Keratinocyte (primary cell): ENCODE data around the gene CHST13. TPM values are rescaled to one million over a fixed set of nuclear protein-coding genes. Genes with fewer than 3 reads are reported as not detected.

ENCODE experiments used
- DNase-seq: peaks from one replicate; pipeline ENCODE4 v3.0.0-alpha.2; 2011; ENCODE audit warnings: low read depth, missing footprints, low spot score
- FAIRE-seq: peaks from 2 replicates; lab custom pipeline; 2011; peaks lifted over from hg19 to GRCh38; lab: Jason Lieb, UNC
- H2AFZ ChIP-seq: 2 replicates; pipeline ENCODE4 v1.6.0; 2012; ENCODE audit warnings: low read length, control low read depth, inconsistent platforms; ENCODE audit not compliant: control insufficient read depth
- H3K27ac ChIP-seq: 2 replicates; pipeline ENCODE4 v1.5.1; 2011; ENCODE audit warnings: low read length; ENCODE audit not compliant: control insufficient read depth, insufficient read depth
- H3K27me3 ChIP-seq: 3 replicates; pipeline ENCODE4 v1.6.0; 2011; ENCODE audit warnings: low read length; ENCODE audit not compliant: control insufficient read depth, insufficient read depth; ENCODE audit errors: extremely low read depth
- H3K36me3 ChIP-seq, 2 experiments: 2 replicates in 1 of 2; 3 replicates in 1 of 2; pipeline ENCODE4 v1.5.1; 2011; ENCODE audit warnings: low read length in 2 of 2, mild to moderate bottlenecking in 1 of 2; ENCODE audit not compliant: control insufficient read depth in 2 of 2, insufficient read depth in 2 of 2; ENCODE audit errors: extremely low read depth in 1 of 2
- H3K4me1 ChIP-seq: 3 replicates; pipeline ENCODE4 v1.5.1; 2011; ENCODE audit warnings: low read length; ENCODE audit not compliant: control insufficient read depth, insufficient read depth; ENCODE audit errors: extremely low read depth
- H3K4me2 ChIP-seq: 3 replicates; pipeline ENCODE4 v1.6.0; 2011; ENCODE audit warnings: low read depth, low read length; ENCODE audit not compliant: control insufficient read depth, insufficient read depth; ENCODE audit errors: extremely low read depth
- H3K4me3 ChIP-seq, 3 experiments: fragments of 200-600 bp in 1 of 3; sonication (generic) in 1 of 3; 2 replicates in 2 of 3; 3 replicates in 1 of 3; pipeline ENCODE4 v1.5.1; 2011 to 2016; ENCODE audit warnings: low read length in 3 of 3, mild to moderate bottlenecking in 3 of 3, control low read depth in 2 of 3, inconsistent platforms in 1 of 3, low read depth in 1 of 3, mixed read lengths in 1 of 3, mixed run types in 1 of 3, moderate library complexity in 1 of 3; ENCODE audit not compliant: control insufficient read depth in 2 of 3, insufficient read depth in 2 of 3; ENCODE audit errors: extremely low read depth in 1 of 3
- H3K79me2 ChIP-seq: 2 replicates; pipeline ENCODE4 v1.6.0; 2012; ENCODE audit warnings: low read length; ENCODE audit not compliant: control insufficient read depth, insufficient read depth
- H3K9ac ChIP-seq: 3 replicates; pipeline ENCODE4 v1.6.0; 2011; ENCODE audit warnings: low read length; ENCODE audit not compliant: control insufficient read depth, insufficient read depth; ENCODE audit errors: extremely low read depth
- H3K9me1 ChIP-seq: 3 replicates; pipeline ENCODE4 v1.6.0; 2011; ENCODE audit warnings: low read length; ENCODE audit not compliant: control insufficient read depth, insufficient read depth; ENCODE audit errors: extremely low read depth
- H3K9me3 ChIP-seq: 2 replicates; pipeline ENCODE4 v1.5.1; 2012; ENCODE audit warnings: low read depth, low read length; ENCODE audit not compliant: control insufficient read depth
- H4K20me1 ChIP-seq: 3 replicates; pipeline ENCODE4 v1.6.0; 2011; ENCODE audit warnings: low read length; ENCODE audit not compliant: control insufficient read depth, insufficient read depth; ENCODE audit errors: extremely low read depth
- CTCF ChIP-seq, 3 experiments: IDR thresholded peaks in 1 of 3; conservative IDR thresholded peaks in 1 of 3; optimal IDR thresholded peaks in 1 of 3; 2 replicates in 2 of 3; 3 replicates in 1 of 3; pipeline versions ENCODE3 to v1.5.1; 2011; ENCODE audit warnings: low read length in 3 of 3, mild to moderate bottlenecking in 3 of 3, moderate library complexity in 2 of 3, control low read depth in 1 of 3, inconsistent platforms in 1 of 3; ENCODE audit not compliant: insufficient read depth in 2 of 3; ENCODE audit errors: extremely low read depth in 1 of 3
- EZH2 ChIP-seq: IDR thresholded peaks from one replicate; pipeline ENCODE4 v1.6.1; 2012; ENCODE audit warnings: inconsistent platforms, mild to moderate bottlenecking, low read length, moderate library complexity
- dilution Hi-C: fragments of 300-500 bp; cut with MboI; formaldehyde crosslinking; loops from one replicate; pipeline ENCODE4 v1.7.0; 2020; ENCODE audit warnings: low sequenced_read_pairs; ENCODE audit not compliant: extremely low pct_ligation_motif_present
- polyA plus RNA-seq, 5 experiments: library from polyadenylated mRNA; depleted of rRNA in 3 of 5; stranded (reverse) in 3 of 5; stranded (forward) in 1 of 5; unstranded in 1 of 5; fragments of >200 nt; gene quantifications; 1 replicate in 1 of 5; 2 replicates in 3 of 5; 3 replicates in 1 of 5; pipeline versions ENCODE4 v1.2.1 to v1.2.3, GENCODE V29; 2011 to 2012; ENCODE audit warnings: missing spikeins in 2 of 5, low read depth in 1 of 5, low replicate concordance in 1 of 5

Gene CHST13
- polyA plus RNA-seq, 1 donor (not counting 4 experiments of a cell fraction or from before 2014, with no cell fraction given), result not detected

- Histone ChIP-seq H3K27ac (no peak overlapping the region), H3K4me1 (no peaks in the 10 kb centered on the region), H3K27me3 (peaks cover 37% of the 10 kb centered on the region), H3K79me2 (no peaks in the 10 kb centered on the region), H3K36me3 (no peaks in the 10 kb centered on the region), H3K9me1 (no peaks in the 10 kb centered on the region), H3K9ac (no peak overlapping the region), H3K4me3 (no peak overlapping the region), H3K4me2 (no peak overlapping the region), H2AFZ (no peak overlapping the region), H4K20me1 (no peaks in the 10 kb centered on the region), H3K9me3 (no peaks in the 10 kb centered on the region)
- DNase-seq (no peak), FAIRE-seq (peak; percentile 88)
- dilution Hi-C loops, result no loop called here
- TF ChIP-seq CTCF (optimal IDR thresholded peaks at IDR 0.05 in 1 of 3, IDR thresholded peaks at IDR 0.05 in 1 of 3, conservative IDR thresholded peaks at IDR 0.05 in 1 of 3; ENCODE audit: extremely low read depth in 1 of 3, insufficient read depth in 2 of 3, low read length in 3 of 3) (peak; percentile 82 to 89 (median 85)), EZH2 (no peak)
These were observed 1.6 kb upstream of the CHST13 start for GRCh38 chr3:126522363-126522788.

- DNase-seq, result no peak
- no peak overlapping the region for H2AFZ ChIP-seq
- no peaks in the 10 kb centered on the region for H3K36me3 ChIP-seq
- H4K20me1 ChIP-seq, result no peaks in the 10 kb centered on the region
- no peaks in the 10 kb centered on the region for H3K79me2 ChIP-seq
- H3K9me1 ChIP-seq, result no peaks in the 10 kb centered on the region
- TF ChIP-seq CTCF (optimal IDR thresholded peaks at IDR 0.05 in 1 of 3, IDR thresholded peaks at IDR 0.05 in 1 of 3, conservative IDR thresholded peaks at IDR 0.05 in 1 of 3; ENCODE audit: extremely low read depth in 1 of 3, insufficient read depth in 2 of 3, low read length in 3 of 3), result no peak
- dilution Hi-C loops, result no loop called here
- H3K27ac ChIP-seq, result no peak overlapping the region
- no peak for FAIRE-seq
- H3K4me1 ChIP-seq, result no peaks in the 10 kb centered on the region
- peak overlapping the region; percentile 56 for H3K4me2 ChIP-seq
- peaks cover 32% of the 10 kb centered on the region for H3K27me3 ChIP-seq
- H3K9ac ChIP-seq, result no peak overlapping the region
- H3K4me3 ChIP-seq, result peak overlapping the region in 2 of 3 experiments; percentile 25 to 29
- no peaks in the 10 kb centered on the region for H3K9me3 ChIP-seq
These were observed 554 bp downstream of the CHST13 start for GRCh38 chr3:126524429-126524988.
